Neural progenitor cell (in vitro differentiated cells): ENCODE data around the gene COL6A5. TPM values are rescaled to one million over a fixed set of nuclear protein-coding genes. Genes with fewer than 3 reads are reported as not detected.

Experiments used
- DNase-seq: peaks from one replicate; pipeline ENCODE4 v3.0.0-alpha.2; 2016; ENCODE audit warnings: low spot score
- H2AFZ ChIP-seq: fragments of 200-600 bp; sonication (generic); replicated peaks from 2 replicates; pipeline ENCODE4 v1.6.1; 2016; ENCODE audit warnings: antibody characterized with exemption
- H3F3A ChIP-seq: fragments of 200-600 bp; sonication (generic); 2 replicates; pipeline ENCODE4 v1.6.1; 2016; ENCODE audit warnings: antibody characterized with exemption, low read depth
- H3K27ac ChIP-seq: fragments of 200-600 bp; sonication (generic); 2 replicates; pipeline ENCODE4 v1.5.1; 2016; ENCODE audit warnings: mild to moderate bottlenecking
- H3K27me3 ChIP-seq: fragments of 200-600 bp; sonication (generic); 2 replicates; pipeline ENCODE4 v1.6.1; 2016; ENCODE audit warnings: mild to moderate bottlenecking, moderate library complexity
- H3K36me3 ChIP-seq: fragments of 200-600 bp; sonication (generic); 2 replicates; pipeline ENCODE4 v1.5.1; 2016
- H3K4me1 ChIP-seq: fragments of 200-600 bp; sonication (generic); 2 replicates; pipeline ENCODE4 v1.6.1; 2016; ENCODE audit warnings: mixed run types
- H3K4me2 ChIP-seq: fragments of 200-600 bp; sonication (generic); 2 replicates; pipeline ENCODE4 v1.6.1; 2016
- H3K4me3 ChIP-seq: fragments of 200-600 bp; sonication (generic); 2 replicates; pipeline ENCODE4 v1.5.1; 2016
- H3K79me2 ChIP-seq: fragments of 200-600 bp; sonication (generic); 2 replicates; pipeline ENCODE4 v1.6.1; 2016; ENCODE audit warnings: low read depth
- H3K9ac ChIP-seq: fragments of 200-600 bp; sonication (generic); 2 replicates; pipeline ENCODE4 v1.6.1; 2016
- H3K9me3 ChIP-seq: fragments of 200-600 bp; sonication (generic); 2 replicates; pipeline ENCODE4 v1.5.1; 2016; ENCODE audit warnings: low read depth
- H4K20me1 ChIP-seq: fragments of 200-600 bp; sonication (generic); 2 replicates; pipeline ENCODE4 v1.6.1; 2016; ENCODE audit warnings: low read depth
- H3K27ac Mint-ChIP-seq: 3 replicates; pipeline ENCODE4 v1.8.0; 2021; ENCODE audit warnings: mixed read lengths
- H3K27me3 Mint-ChIP-seq: 2 replicates; pipeline ENCODE4 v1.8.0; 2022; ENCODE audit warnings: low read depth, mild to moderate bottlenecking, inconsistent platforms, moderate library complexity, mixed read lengths; ENCODE audit not compliant: insufficient read depth
- H3K36me3 Mint-ChIP-seq: 3 replicates; pipeline ENCODE4 v1.8.0; 2021; ENCODE audit warnings: mixed read lengths
- H3K4me1 Mint-ChIP-seq: 3 replicates; pipeline ENCODE4 v1.8.0; 2021; ENCODE audit warnings: mixed read lengths
- H3K4me3 Mint-ChIP-seq: 3 replicates; pipeline ENCODE4 v1.8.0; 2021; ENCODE audit warnings: mild to moderate bottlenecking, moderate library complexity, mixed read lengths
- H3K9me3 Mint-ChIP-seq: 3 replicates; pipeline ENCODE4 v1.8.0; 2020; ENCODE audit warnings: mixed read lengths
- EZH2 ChIP-seq: fragments of 200-600 bp; sonication (generic); IDR thresholded peaks from 2 replicates; pipeline ENCODE4 v1.6.1; 2017; ENCODE audit warnings: antibody characterized with exemption, mild to moderate bottlenecking, moderate library complexity
- EZH2phosphoT487 ChIP-seq: fragments of 200-600 bp; sonication (generic); IDR thresholded peaks from 2 replicates; pipeline ENCODE4 v1.6.1; 2017; ENCODE audit warnings: antibody characterized with exemption
- total RNA-seq: library from RNA; depleted of rRNA; stranded (reverse); fragments of >200 nt; gene quantifications from 2 replicates; pipeline ENCODE4 v1.2.3, GENCODE V29; 2015; ENCODE audit warnings: low replicate concordance
- TF ChIP-seq, protein P1 (sequence below): fragments of 200-600 bp; sonication (generic); IDR thresholded peaks from 2 replicates; pipeline ENCODE4 v1.5.1; 2017; ENCODE audit warnings: antibody characterized with exemption, mild to moderate bottlenecking

Gene COL6A5
- total RNA-seq, 1 donor from 2014 or later, result not detected

GRCh38 chr3:130426206-130426605 lies 80.7 kb downstream of the COL6A5 start:
- Histone ChIP-seq H3K27ac (no peak overlapping the region), H3K79me2 (no peaks in the 10 kb centered on the region), H3K9ac (no peak overlapping the region), H3K36me3 (no peaks in the 10 kb centered on the region), H3K9me3 (no peaks in the 10 kb centered on the region), H3K4me1 (no peaks in the 10 kb centered on the region), H4K20me1 (no peaks in the 10 kb centered on the region), H3F3A (no peaks in the 10 kb centered on the region), H3K4me2 (no peak overlapping the region), H3K4me3 (no peak overlapping the region), H3K27me3 (no peaks in the 10 kb centered on the region), H2AFZ (no peak overlapping the region)
- TF ChIP-seq, protein P1, sequence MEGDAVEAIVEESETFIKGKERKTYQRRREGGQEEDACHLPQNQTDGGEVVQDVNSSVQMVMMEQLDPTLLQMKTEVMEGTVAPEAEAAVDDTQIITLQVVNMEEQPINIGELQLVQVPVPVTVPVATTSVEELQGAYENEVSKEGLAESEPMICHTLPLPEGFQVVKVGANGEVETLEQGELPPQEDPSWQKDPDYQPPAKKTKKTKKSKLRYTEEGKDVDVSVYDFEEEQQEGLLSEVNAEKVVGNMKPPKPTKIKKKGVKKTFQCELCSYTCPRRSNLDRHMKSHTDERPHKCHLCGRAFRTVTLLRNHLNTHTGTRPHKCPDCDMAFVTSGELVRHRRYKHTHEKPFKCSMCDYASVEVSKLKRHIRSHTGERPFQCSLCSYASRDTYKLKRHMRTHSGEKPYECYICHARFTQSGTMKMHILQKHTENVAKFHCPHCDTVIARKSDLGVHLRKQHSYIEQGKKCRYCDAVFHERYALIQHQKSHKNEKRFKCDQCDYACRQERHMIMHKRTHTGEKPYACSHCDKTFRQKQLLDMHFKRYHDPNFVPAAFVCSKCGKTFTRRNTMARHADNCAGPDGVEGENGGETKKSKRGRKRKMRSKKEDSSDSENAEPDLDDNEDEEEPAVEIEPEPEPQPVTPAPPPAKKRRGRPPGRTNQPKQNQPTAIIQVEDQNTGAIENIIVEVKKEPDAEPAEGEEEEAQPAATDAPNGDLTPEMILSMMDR, result no peak
- no peak for TF ChIP-seq EZH2phosphoT487
- no peak for TF ChIP-seq EZH2
- no peaks in the 10 kb centered on the region for H3K27me3 Mint-ChIP-seq
- H3K9me3 Mint-ChIP-seq, result no peaks in the 10 kb centered on the region
- H3K36me3 Mint-ChIP-seq, result no peaks in the 10 kb centered on the region
- H3K27ac Mint-ChIP-seq, result no peak overlapping the region
- no peak overlapping the region for H3K4me3 Mint-ChIP-seq
- no peaks in the 10 kb centered on the region for H3K4me1 Mint-ChIP-seq
- no peak for DNase-seq

DNA sequence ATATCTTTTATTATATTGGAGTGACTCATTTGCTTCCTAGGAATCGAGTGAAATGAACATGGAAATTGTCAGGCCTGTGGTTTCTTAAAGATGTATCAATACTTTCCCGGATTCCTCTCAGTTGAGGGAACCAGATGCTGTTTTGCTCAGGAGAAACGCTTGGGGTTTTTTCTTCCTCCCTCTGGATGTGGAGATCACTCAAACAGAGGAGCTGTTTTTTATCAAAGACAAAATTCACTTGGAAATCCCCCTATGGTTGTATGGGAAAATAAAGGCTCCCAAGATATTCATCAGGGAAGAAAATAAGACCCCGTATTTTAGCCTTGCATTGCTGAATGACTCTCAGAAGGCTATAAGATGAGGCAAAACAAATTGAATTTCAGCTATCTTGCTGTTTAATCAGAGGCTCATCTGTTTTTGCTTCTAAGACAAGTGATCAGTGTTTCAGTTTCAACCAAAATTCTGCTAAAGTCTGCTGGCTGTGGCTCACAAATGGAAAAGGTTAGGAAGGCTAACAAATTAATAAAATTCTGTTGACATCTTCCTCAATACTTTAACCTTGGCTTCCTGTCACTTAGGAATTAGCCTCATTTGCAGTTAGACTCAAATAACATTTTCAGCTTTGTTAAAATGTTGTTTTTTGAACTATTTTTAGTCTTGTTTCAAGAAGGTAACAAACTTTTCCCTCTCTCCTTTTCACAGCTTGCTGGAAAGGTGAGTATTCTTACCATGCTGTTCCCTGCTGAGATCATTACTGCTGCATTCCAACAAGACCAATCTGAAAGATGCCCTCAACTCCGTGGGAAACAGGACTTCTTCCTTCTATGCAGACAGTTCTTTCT lies 83.6 kb downstream of the COL6A5 start:
- H3K79me2 ChIP-seq, result no peaks in the 10 kb centered on the region
- H3F3A ChIP-seq, result no peaks in the 10 kb centered on the region
- H3K4me1 ChIP-seq, result no peaks in the 10 kb centered on the region
- Mint-ChIP-seq H3K36me3 (no peaks in the 10 kb centered on the region), H3K4me3 (no peak overlapping the region), H3K9me3 (no peaks in the 10 kb centered on the region), H3K27me3 (no peaks in the 10 kb centered on the region), H3K4me1 (no peaks in the 10 kb centered on the region), H3K27ac (no peak overlapping the region)
- no peak overlapping the region for H3K27ac ChIP-seq
- H4K20me1 ChIP-seq, result no peaks in the 10 kb centered on the region
- no peaks in the 10 kb centered on the region for H3K27me3 ChIP-seq
- no peaks in the 10 kb centered on the region for H3K36me3 ChIP-seq
- no peaks in the 10 kb centered on the region for H3K9me3 ChIP-seq
- DNase-seq, result no peak
- no peak overlapping the region for H3K9ac ChIP-seq
- H2AFZ ChIP-seq, result no peak overlapping the region
- H3K4me2 ChIP-seq, result no peak overlapping the region
- no peak overlapping the region for H3K4me3 ChIP-seq
- no peak for TF ChIP-seq EZH2phosphoT487
- TF ChIP-seq, protein P1, result no peak
- TF ChIP-seq EZH2, result no peak

DNA sequence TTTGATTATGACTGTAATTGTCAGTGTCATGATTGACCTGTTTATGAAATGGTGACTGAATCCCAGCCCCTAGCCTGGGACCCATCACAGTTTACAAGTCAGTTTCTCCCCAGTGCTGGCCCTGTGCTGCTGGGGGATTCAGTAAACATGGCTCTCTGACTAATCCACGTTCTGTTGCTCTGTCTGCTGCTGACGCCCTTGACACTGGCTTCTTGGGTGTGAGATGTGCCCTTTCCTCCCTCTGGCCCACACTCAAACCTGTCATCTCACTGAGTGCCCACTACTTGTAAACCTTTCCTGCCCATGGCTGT lies 84.2 kb downstream of the COL6A5 start:
- no peaks in the 10 kb centered on the region for H3K9me3 ChIP-seq
- Mint-ChIP-seq H3K4me3 (no peak overlapping the region), H3K36me3 (no peaks in the 10 kb centered on the region), H3K9me3 (no peaks in the 10 kb centered on the region), H3K27me3 (no peaks in the 10 kb centered on the region), H3K4me1 (no peaks in the 10 kb centered on the region), H3K27ac (no peak overlapping the region)
- no peaks in the 10 kb centered on the region for H3F3A ChIP-seq
- H3K9ac ChIP-seq, result no peak overlapping the region
- H3K79me2 ChIP-seq, result no peaks in the 10 kb centered on the region
- no peaks in the 10 kb centered on the region for H4K20me1 ChIP-seq
- H2AFZ ChIP-seq, result no peak overlapping the region
- H3K36me3 ChIP-seq, result no peaks in the 10 kb centered on the region
- H3K4me3 ChIP-seq, result no peak overlapping the region
- H3K4me1 ChIP-seq, result no peaks in the 10 kb centered on the region
- no peak overlapping the region for H3K4me2 ChIP-seq
- no peak overlapping the region for H3K27ac ChIP-seq
- DNase-seq, result no peak
- no peaks in the 10 kb centered on the region for H3K27me3 ChIP-seq
- TF ChIP-seq EZH2phosphoT487 (no peak), EZH2 (no peak)
- TF ChIP-seq, protein P1, result no peak
